Stimulated activated naive CD8-positive, alpha-beta T cell treated with anti-CD3 and anti-CD28 coated beads, Interleukin-15, Interleukin-2, amounts not matched to agents 100 U/mL and 50 U/mL, for 24 hours (primary cell): ENCODE results near the gene ITGB6.

Experiments used
- ATAC-seq: fragments of 150-1000 bp; cut with Tn5 transposase; one replicate; pipeline ENCODE4 v1.10.0; 2021
- DNase-seq: peaks from one replicate; pipeline ENCODE4 v3.0.0; 2021

ITGB6 gene

GRCh38 chr2:160051371-160051800 lies 148.7 kb downstream of the ITGB6 start:
- ATAC-seq (no peak), DNase-seq (no peak)

GRCh38 chr2:160050147-160050546 lies 149.9 kb downstream of the ITGB6 start:
- DNase-seq: no peak

More at GRCh38 chr2:160050147-160050546, 149.9 kb downstream of the ITGB6 start:
- ATAC-seq: no peak
